Gastrocnemius medialis (tissue), 4 donors: Measurements from ENCODE around the gene ALG11. TPM values are rescaled to one million over a fixed set of nuclear protein-coding genes. Genes with fewer than 3 reads are reported as not detected.

Source experiments
- ATAC-seq, 2 donors: fragments of 150-250 bp; one replicate each; pipeline ENCODE4 v1.9.1; 2016
- DNase-seq, 2 donors: peaks; one replicate each; pipeline ENCODE4 v3.0.0-alpha.2; 2019
- H3K27ac ChIP-seq, 4 donors: fragments of 200-600 bp; sonication (generic); 1 replicate in 1 of 4; 2 replicates in 3 of 4; pipeline ENCODE4 v1.5.1; 2016 to 2018; ENCODE audit warnings: mild to moderate bottlenecking in 2 of 4, moderate library complexity in 1 of 4
- H3K27me3 ChIP-seq, 3 donors: fragments of 200-600 bp; sonication (generic) in 2 of 3; 1 replicate in 1 of 3; 2 replicates in 2 of 3; pipeline versions ENCODE4 v1.5.1 to v1.6.0; 2016 to 2019; ENCODE audit warnings: mild to moderate bottlenecking in 1 of 3, moderate library complexity in 1 of 3
- H3K36me3 ChIP-seq, 2 donors: fragments of 200-600 bp; sonication (generic) in 1 of 2; one replicate each; pipeline ENCODE4 v1.5.1; 2017 to 2018
- H3K4me1 ChIP-seq, 2 donors: fragments of 200-600 bp; sonication (generic) in 1 of 2; one replicate each; pipeline ENCODE4 v1.5.1; 2016 to 2017; ENCODE audit warnings: mild to moderate bottlenecking in 2 of 2
- H3K4me3 ChIP-seq, 4 donors: fragments of 200-600 bp; sonication (generic) in 3 of 4; 1 replicate in 1 of 4; 2 replicates in 3 of 4; pipeline ENCODE4 v1.5.1; 2016 to 2019; ENCODE audit warnings: mild to moderate bottlenecking in 2 of 4
- H3K9me3 ChIP-seq, 3 donors: fragments of 200-600 bp; sonication (generic) in 2 of 3; 1 replicate in 1 of 3; 2 replicates in 2 of 3; pipeline ENCODE4 v1.5.1; 2016 to 2019
- CTCF ChIP-seq, 5 experiments: fragments of 450-650 bp in 3 of 5; fragments of 200-600 bp in 2 of 5; sonication (generic) in 2 of 5; IDR thresholded peaks in 4 of 5; conservative IDR thresholded peaks in 1 of 5; 1 replicate in 4 of 5; 2 replicates in 1 of 5; pipeline ENCODE4 v1.5.1; 2016 to 2019; ENCODE audit warnings: antibody characterized with exemption in 5 of 5, mild to moderate bottlenecking in 3 of 5, moderate library complexity in 3 of 5
- POLR2A ChIP-seq, 2 donors: fragments of 450-650 bp; IDR thresholded peaks; one replicate each; pipeline ENCODE4 v1.6.1; 2017; ENCODE audit warnings: antibody characterized with exemption in 2 of 2, mild to moderate bottlenecking in 2 of 2, moderate library complexity in 2 of 2
- in situ Hi-C, 4 donors: fragments of 200-750 bp; cut with MboI; loops; one replicate each; pipeline versions ENCODE4 v1.15.0 to v1.8.0; 2017; ENCODE audit warnings: low sequenced_read_pairs in 4 of 4
- intact Hi-C: fragments of 100-400 bp; cut with DNase I; formaldehyde crosslinking; loops from one replicate; pipeline ENCODE4 v1.15.1; 2023; ENCODE audit warnings: low total_unique reads
- total RNA-seq, 4 donors: library from RNA; depleted of rRNA; stranded (reverse); fragments of >200 nt; gene quantifications; one replicate each; pipeline versions ENCODE4 v1.1.0 to v1.2.3, GENCODE V29; 2016

Gene ALG11
- total RNA-seq, 4 donors from 2014 or later, result 8.9 to 14.2 (median 10.1) TPM

DNA sequence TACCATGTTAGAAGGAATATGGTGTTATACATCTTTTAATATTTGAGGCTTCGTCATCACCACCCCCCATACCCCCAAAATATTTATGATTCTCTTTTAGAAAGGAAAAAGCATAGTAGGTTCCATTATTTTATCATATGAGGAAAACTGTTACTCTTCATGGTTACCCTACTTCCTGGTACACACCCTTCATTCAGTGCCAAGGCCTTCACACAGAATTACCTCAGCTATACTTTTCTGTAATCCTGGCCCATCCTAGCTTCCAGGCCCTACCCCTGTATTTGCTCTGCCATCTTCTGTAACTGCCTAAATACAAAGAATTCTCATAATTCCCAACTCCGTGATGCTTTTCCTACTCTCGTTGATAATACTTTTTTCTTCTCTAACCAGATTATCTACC lies 8.0 kb downstream of the ALG11 start:
- no peaks in the 10 kb centered on the region for H3K27me3 ChIP-seq
- no peaks in the 10 kb centered on the region for H3K4me1 ChIP-seq
- H3K4me3 ChIP-seq, result no peak overlapping the region
- H3K27ac ChIP-seq, result no peak overlapping the region
- intact Hi-C loops (no loop called here), in situ Hi-C loops (loop anchor here (25.0 kb wide), 3 partner anchors 208 to 442 kb away; partner anchors contain the start of genes CKAP2 (in 2 of the 4), VPS36 (in 2 of the 4) and DHRS12 (in 1 of the 4))
- ATAC-seq, result no peak
- no peaks in the 10 kb centered on the region for H3K9me3 ChIP-seq
- DNase-seq, result no peak
- TF ChIP-seq CTCF (IDR thresholded peaks at IDR 0.05 in 4 of 5, conservative IDR thresholded peaks at IDR 0.05 in 1 of 5) (no peak), POLR2A (IDR thresholded peaks at IDR 0.05) (no peak)
- peaks cover 0 to 50% of the 10 kb centered on the region in 2 donors for H3K36me3 ChIP-seq

- H3K36me3 ChIP-seq, result peaks cover 0 to 61% of the 10 kb centered on the region in 2 donors
- H3K27ac ChIP-seq, result no peak overlapping the region
- H3K27me3 ChIP-seq, result no peaks in the 10 kb centered on the region
- intact Hi-C loops, result no loop called here
- H3K4me3 ChIP-seq, result no peak overlapping the region
- TF ChIP-seq POLR2A (IDR thresholded peaks at IDR 0.05) (no peak), CTCF (IDR thresholded peaks at IDR 0.05 in 4 of 5, conservative IDR thresholded peaks at IDR 0.05 in 1 of 5) (no peak)
- no peak for DNase-seq
- no peaks in the 10 kb centered on the region for H3K4me1 ChIP-seq
- in situ Hi-C loops, result loop anchor here (25.0 kb wide), 3 partner anchors 210 to 440 kb away; partner anchors contain the start of genes CKAP2 (in 2 of the 4), VPS36 (in 2 of the 4) and DHRS12 (in 1 of the 4)
- no peaks in the 10 kb centered on the region for H3K9me3 ChIP-seq
- ATAC-seq, result no peak
These were observed 10.2 kb downstream of the ALG11 start for GRCh38 chr13:52022356-52022755.

- Histone ChIP-seq H3K27me3 (no peaks in the 10 kb centered on the region), H3K9me3 (no peaks in the 10 kb centered on the region), H3K36me3 (peaks cover 0 to 68% of the 10 kb centered on the region in 2 donors), H3K4me3 (no peak within 1 kb of the TSS), H3K27ac (no peak within 1 kb of the TSS), H3K4me1 (no peaks in the 10 kb centered on the region)
- TF ChIP-seq CTCF (IDR thresholded peaks at IDR 0.05 in 4 of 5, conservative IDR thresholded peaks at IDR 0.05 in 1 of 5), result no peak
- no peak for TF ChIP-seq POLR2A (IDR thresholded peaks at IDR 0.05)
- DNase-seq (no peak), ATAC-seq (no peak)
- intact Hi-C loops (no loop called here), in situ Hi-C loops (loop anchor here (25.0 kb wide), 3 partner anchors 212 to 438 kb away; partner anchors contain the start of genes CKAP2 (in 2 of the 4), VPS36 (in 2 of the 4) and DHRS12 (in 1 of the 4))
These were observed 12.3 kb downstream of the ALG11 start, which contains the start of gene UTP14C for GRCh38 chr13:52024481-52024880. Gene UTP14C (plus strand): TSS chr13:52024691. CDS start chr13:52028805, 4,114 bp downstream.

GRCh38 chr13:52025475-52026245 lies 13.5 kb downstream of the ALG11 start:
- peaks cover 0 to 57% of the 10 kb centered on the region in 2 donors for H3K36me3 ChIP-seq
- intact Hi-C loops, result no loop called here
- no peak overlapping the region for H3K27ac ChIP-seq

More at GRCh38 chr13:52025475-52026245, 13.5 kb downstream of the ALG11 start:
- ATAC-seq (no peak), DNase-seq (no peak)
- in situ Hi-C loops, result no loop called here
- Histone ChIP-seq H3K27me3 (no peaks in the 10 kb centered on the region), H3K4me3 (no peak overlapping the region), H3K9me3 (no peaks in the 10 kb centered on the region), H3K4me1 (no peaks in the 10 kb centered on the region)
- TF ChIP-seq POLR2A (IDR thresholded peaks at IDR 0.05) (no peak), CTCF (IDR thresholded peaks at IDR 0.05 in 4 of 5, conservative IDR thresholded peaks at IDR 0.05 in 1 of 5) (no peak)
